HG02970 (cell line): ENCODE measurements around the gene CDKAL1.
A peak's percentile ranks its signal among the peaks of the same experiment; 100 is the strongest.

ENCODE experiments used
- ATAC-seq: cut with Tn5 transposase; IDR thresholded peaks from one replicate; pipeline ENCODE4 v1.9.1; 2021; ENCODE audit warnings: mild to moderate bottlenecking, moderate library complexity, moderate number of reproducible peaks; ENCODE audit not compliant: unreplicated experiment, low FRiP score

The CDKAL1 gene

DNA sequence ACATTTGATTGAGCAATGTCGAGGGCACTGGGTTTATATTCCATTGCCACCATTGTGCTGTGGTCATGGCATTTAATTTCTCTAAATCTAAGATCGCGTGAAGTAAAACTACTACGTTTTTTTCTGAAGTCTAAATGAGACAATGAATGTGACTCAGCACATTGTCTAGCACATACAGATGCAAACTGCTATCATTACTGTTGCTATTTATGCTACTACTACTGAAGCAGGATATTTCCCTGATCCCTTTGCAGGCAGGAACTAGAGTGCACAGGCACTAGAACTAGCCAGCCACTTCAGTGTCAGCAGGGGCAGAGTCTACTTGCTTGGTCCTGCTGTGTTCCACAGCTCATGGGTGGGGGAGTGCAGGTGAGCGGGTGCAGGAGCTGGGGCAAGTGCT lies 449.7 kb downstream of the CDKAL1 start:
- no peak for ATAC-seq

DNA sequence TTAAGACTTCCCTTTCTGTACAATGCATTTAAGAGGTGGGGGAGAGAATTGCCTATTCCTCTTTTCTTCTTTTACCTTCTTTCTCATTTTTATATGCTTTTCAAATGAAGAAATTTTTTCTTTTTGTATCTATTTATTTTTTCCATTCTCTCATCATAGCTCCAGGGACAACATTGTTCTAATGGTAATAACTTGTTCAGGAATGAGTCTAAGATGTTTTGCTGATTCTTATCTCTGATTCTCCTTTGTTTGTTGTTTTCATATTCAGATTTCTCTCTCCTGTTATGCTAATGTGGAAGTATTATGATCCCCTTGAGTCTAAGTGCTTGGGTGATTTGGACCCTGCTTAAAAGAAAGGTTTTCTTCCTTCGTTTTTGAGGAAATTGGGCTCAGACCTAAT lies 451.6 kb downstream of the CDKAL1 start:
- no peak for ATAC-seq

DNA sequence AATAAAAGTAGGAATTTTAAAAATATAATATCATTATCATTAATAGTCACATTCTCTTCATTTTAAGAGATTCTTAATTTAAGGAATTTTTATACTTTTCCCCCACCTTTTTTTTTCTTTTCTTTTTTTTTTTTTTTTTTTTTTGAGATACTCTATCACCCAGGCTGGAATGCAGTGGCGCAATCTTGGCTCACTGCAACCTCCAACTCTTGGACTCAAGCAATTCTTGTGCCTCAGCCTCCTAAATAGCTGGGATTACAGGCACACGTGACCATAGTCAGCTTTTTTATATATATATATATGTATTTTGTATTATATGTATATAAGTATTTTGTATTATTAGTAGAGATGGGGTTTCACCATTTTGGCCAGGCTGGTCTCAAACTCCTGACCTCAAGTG lies 457.7 kb downstream of the CDKAL1 start:
- ATAC-seq = no peak

DNA sequence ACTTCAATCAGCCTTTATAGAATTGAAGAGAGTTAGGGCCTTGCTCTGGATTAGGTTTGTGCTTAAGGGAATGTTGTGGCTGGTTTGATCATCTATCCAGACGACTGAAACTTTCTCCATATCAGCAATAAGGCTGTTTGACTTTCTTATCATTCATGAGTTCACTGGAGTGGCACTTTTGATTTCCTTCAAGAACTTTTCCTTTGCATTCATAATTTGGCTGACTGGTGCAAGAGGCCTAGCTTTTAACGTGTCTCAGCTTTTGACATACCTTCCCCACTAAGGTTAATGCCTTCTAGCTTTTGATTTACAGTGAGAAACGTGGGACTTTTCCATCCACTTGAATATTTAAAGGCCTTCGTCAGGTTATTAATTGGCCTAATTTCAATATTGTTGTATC lies 461.8 kb downstream of the CDKAL1 start:
- no peak for ATAC-seq

DNA sequence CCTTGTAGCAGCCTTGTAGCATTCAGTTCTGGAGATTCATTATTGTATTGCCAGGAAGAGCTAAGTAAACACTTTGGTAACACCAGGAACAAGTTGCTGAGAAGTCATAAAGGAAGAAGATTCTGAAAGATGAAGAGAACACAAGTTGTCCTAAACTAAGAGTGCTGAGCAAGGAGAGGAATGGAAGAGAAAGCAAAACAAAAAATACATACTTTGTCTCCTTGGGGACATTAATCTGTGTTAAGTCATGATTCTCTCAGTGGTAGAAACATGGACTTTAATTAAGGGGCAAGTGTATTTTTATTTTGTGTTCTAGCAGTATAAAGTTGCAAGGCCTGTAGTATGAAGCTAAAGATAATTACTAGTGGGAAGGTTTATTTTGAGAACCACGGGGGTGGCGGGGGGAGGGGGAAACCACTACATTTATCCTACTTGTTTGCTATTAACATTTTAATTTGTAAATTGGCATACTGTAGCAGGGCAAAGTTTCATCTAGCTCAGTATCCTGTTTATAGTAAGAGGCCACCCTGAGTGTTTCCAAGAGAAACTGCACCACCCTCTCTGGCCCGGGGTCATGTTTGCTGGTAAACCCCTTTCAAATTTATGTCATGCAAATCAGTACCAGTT lies 463.0 kb downstream of the CDKAL1 start:
- ATAC-seq = no peak

DNA sequence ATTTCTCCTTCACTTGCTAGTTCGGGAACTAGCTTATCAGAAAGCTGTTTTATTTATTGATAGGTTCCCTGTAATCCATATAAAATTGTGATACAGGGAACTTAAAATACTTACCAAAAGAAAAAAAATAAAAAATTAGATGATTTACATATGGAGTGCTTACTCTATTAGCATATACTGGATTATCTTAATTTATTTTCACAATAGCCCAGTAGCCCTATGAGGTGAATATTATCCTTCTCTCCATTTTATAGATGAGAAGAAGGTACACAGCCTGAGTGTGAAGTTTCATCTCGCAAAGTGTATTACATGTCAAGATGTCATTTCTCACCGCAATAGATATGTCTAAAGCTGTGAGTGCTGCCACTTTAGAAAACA lies 463.5 kb downstream of the CDKAL1 start:
- no peak for ATAC-seq

DNA sequence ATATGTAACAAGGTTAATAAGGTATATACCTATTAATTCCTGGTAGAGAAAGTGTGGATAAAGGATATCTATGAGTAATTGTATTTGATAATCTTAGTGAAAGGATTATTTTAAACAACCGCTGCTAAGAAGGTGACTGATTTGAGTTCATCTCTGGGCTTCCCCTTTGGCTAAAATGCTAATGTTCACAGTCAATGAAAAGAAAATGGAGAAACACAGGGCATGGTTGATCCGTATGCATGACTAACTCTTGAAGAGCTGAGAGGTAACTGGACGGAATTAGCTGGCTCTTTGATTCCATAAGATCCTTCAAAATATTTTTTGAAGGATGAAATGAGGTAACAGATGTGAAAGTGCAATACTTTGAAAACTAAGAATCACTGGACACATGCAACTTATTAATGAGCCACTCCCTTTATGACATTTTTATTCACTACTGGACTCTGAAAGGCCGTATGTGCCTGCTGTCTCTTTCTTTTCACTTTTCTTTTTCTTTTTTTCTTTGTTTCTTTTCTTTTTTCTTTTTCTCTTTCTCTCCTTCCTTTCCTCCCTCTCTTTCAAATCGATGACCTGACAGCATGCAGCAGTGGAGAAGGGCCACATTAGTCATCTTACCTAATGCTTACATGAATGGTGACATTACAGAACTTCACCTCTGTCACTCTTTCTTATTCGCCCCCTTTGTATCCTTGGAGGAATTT lies 464.6 kb downstream of the CDKAL1 start:
- ATAC-seq = no peak

DNA sequence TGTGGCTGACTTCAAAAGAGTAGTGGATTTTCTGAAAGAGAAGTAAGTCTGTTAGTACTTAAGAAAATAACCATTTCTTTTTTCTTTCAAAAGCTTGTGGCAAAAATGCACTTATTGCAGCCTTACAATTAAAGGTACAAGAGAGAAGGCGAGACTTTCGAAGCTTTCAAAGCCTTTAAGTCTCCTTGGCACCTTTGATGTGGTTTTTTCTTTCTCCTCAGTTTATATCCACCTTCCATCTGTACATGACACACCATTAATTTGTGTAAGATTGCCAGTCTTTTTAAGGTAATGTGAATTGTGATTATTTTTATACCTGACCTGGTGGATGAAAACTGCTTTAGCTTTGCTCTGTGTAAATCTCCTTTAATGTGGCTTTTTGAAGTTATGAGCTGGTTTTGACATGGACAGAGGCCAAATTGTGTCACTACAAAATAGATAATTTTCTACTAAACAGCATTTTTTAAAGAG lies 466.1 kb downstream of the CDKAL1 start:
- ATAC-seq = no peak

DNA sequence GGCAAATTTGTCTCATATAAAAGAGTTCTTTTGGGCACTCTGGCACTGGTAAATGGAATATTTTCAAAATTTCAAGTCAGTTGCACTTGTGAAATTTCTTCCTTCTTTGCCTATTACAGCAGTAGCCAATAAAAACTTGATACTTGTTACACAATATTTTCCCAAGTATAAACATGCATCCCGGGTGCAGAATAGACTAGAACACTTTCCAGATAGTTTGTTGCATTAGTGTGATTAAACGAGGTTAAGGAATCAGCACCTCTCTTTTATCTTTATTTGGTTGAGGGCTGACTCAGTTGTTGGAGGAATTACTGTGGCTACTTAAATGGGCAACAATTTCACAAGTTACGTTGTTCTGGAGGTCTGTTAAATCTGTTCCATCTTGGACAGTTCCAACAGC lies 467.5 kb downstream of the CDKAL1 start:
- no peak for ATAC-seq

DNA sequence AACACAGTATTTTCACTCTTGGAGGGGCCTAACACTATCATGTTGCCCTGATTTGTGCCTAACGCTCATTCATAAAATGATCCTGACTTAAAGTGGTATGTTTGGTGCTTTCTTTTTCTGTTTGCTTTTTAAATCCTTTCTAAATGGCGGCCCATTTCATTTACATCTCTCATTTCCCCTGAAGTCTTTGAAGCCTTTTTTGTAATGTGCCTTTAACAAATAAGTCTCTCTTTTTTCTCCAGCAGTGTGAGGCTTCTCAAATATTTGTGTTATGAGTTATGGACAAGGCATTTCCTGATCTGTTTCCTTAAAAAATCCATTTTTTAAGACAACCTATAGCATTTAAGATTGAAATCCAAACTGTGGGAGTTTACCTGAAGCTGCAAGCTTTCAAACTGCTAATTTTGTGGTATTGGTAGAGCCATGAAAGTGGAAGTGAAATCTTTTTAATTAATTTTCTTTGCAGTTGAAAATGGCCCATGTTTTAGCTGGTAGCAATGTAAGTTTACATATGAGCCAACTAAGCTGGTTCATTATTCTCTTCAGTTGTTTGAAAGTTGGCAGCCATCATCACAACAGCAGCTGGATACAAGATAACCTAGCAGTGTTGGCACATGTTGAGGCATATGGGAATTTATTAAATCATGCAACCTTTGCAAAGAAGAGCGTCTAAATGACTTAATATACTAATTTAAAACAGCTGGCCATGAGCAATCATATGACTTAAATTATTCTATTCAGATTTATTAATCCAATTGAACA lies 469.7 kb downstream of the CDKAL1 start:
- ATAC-seq = peak; percentile 74

DNA sequence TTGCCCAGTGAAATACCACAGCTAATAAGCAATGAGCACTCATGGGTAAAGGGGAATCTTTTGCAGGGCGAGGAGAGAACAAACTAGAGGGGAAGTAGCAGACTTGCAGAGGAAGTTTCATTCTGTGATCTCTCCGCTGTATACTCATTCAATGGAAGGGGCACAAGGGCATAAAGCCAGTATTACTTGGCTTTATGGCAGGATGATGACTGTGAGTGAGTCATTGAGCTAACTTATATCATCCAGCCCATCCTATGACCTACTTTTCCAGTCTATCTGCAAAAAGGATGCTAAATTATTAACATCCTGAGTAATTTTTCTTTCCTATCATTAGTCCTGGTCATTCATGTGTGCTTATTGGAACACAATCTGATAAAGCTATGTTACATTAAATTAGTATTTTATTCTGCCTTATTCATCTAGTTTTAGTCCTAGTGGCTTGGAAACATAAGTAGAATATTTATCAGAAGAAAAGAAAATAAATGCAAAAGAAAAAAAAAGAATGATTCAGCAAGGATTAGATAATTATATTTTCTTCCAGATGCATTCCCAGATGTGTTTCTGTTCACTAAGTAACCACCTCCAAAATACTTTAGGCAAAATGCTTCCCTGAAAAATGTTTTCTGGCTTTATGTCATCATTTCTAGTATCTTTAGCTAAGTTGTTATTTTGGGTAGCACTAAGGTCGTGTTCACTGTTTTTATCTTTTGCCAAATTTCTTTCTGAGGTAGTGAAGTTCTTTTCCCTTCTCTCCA lies 471.7 kb downstream of the CDKAL1 start:
- ATAC-seq = no peak

DNA sequence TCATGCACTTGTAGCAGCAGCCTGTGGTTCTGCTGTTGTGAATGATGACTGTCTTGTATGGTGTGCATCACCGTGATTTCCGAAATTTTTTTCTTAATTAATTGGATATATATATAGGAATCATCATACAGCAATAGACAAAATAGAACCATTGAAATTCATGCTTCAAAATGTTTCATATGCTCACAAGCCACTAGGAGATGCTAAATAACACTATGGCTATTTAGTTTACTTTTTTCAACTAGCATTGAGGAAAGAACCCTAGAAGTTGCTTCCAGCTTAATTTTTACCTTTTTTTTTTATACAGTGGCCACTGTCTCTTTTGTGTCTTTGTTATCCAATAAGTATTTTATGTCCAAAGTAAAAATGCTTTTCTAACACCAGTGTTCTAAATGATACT lies 485.4 kb downstream of the CDKAL1 start:
- ATAC-seq = no peak

DNA sequence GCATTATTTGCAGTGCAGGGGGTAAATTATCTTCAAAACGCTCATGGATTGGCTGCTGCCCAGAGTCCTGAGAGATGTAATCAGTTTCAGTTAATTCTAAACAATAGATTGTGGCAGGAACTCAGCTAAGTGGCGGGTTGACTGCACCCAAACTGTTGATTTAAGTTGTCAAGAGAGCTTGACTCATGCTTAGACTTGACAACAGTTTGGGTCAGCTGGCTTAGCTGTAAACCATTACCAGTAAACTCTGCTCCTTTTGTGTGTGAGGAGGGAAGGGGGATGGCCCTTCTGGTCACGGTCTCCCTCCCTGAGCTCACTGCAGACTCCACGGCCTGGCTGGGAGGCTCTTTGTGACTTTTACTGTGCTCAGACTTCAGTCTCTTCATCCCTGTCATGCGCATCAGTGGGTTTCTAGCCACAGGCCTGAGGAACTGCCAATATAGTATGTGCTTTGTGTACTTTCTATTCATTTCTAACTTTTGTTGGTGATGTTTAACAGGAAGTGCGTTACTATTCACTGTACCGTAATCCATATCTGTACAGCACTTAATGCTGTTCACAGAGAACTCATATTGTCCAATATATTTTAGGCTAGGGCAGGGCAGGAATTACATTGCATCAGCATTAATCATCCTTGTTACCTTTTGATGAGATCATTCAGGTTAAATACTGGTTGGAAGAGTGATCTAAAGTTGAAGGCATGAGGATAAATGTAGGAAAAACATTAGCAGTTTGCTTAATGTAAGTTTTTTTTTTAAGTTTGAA lies 488.3 kb downstream of the CDKAL1 start:
- ATAC-seq = peak; percentile 91

DNA sequence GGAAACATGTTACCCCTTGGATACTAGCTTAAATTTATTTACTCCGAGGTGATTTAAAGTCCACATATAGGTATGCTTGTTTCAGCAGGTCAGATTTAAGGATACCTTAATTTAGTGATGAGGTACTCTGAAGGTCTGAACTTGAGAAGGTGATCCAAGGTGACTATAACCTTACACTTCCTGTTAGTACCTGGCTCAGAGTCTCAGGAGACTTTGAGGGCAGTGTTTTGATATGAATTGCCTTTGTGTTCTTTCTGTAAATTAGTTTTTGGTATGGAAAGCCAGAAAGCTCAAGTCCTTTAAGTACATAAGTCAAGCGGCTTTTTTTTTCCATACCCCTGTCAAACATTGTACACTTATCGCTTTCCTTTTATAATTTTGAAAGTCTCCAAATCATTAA lies 489.0 kb downstream of the CDKAL1 start:
- ATAC-seq = no peak

DNA sequence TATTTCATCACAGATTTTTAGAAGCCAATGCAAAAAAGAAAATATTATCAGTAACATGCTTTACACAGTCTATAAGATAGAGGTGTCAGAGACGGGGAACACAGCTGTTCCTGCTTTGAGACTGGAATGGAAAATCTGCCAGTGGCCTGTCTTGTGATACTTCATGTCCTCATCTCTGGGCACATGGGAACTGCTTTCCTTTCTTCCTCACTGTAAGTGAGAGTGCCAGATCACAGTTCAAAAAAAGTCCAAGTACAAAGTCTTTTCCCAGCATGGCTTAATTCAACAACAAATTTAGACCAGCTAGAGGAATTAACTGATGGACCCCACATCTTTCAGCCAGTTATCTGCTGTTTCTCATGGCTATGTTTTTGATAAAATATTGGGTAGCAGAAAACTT lies 490.4 kb downstream of the CDKAL1 start:
- ATAC-seq = no peak

DNA sequence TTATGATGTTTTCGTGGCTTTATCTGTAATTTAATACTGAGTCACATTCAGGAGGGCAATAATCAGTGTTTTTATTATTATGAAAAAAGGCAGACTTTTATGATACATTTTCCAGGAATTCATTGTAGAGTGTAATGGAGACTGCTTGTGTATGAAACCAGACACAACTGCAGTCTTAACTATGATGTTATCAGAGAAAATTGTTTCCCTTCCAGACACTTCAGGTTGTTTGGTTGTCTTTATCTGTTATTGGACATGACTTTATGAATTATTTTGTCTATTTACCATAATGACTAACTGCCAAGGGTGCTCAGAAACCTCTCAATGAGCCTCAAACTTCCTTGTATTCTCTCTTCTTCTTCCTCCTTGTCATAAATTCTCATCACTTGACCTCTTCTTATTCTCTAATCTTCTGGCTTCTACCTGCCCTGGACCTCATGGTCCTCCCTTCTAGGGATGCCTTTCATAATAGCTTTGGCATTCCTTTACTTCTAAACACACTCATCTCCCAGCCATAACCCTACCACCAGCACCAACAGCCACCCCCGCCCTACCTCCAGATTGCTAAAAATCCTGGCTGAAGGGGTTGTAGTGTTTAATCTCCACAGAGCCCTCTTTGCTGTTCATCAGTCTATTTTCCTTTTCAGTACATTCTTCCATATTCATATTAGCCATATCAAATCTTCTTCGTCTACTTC lies 492.5 kb downstream of the CDKAL1 start:
- ATAC-seq = no peak

DNA sequence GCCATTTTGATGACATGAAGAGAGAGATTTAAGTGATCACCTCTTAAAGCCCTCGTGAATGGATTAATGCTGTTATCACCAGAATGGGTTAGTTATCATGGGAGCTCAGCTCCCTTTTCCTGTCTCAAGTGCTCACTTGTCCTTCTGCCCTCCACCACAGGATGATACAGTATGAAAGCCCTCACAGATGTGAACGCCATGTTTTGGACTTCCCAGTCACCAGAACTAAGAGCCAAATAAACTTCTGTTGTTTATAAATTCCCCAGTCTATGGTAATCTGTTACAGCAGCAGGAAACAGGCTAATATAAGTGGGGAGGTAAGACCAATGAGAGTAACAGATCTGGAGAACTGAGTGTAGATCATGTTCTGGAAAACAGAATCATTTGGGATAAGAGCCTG lies 493.2 kb downstream of the CDKAL1 start:
- ATAC-seq = no peak

DNA sequence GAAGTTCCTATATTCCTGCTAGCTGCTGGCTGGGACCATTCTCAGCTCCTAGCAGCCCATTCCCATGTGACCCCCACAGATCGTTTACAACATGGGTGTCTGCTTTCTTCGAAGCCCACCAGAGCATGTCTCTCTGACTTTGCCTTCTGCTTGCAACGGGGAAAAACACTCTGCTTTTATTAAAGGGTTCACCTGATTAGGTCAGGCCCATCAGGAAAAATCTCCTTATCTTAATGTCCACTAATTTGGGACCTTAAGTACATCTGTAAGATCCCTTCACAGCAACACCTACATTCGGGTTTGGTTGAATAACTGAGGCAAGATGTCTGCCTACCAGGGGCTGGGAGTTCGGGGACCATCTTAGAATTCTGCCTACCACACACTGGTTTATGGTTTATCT lies 496.9 kb downstream of the CDKAL1 start:
- ATAC-seq = no peak

DNA sequence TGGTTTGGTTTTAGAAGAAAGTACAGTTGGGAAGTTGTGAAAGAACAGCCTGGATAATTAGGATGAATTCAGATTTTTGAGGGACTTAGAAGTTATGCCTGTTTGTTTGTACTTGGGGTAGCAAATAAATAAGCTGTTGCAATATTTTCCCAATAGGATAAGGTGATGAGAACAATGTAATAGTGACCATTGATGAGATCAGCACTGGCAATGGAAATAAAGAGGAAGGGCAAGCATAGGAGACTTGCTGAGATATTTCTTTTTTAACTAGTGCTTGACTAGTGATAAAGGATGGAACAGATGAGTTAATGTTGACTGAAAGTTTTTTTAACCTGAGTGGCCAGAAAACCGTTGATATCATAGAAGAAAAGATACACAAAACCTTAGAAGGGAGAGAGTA lies 498.8 kb downstream of the CDKAL1 start:
- ATAC-seq = no peak

DNA sequence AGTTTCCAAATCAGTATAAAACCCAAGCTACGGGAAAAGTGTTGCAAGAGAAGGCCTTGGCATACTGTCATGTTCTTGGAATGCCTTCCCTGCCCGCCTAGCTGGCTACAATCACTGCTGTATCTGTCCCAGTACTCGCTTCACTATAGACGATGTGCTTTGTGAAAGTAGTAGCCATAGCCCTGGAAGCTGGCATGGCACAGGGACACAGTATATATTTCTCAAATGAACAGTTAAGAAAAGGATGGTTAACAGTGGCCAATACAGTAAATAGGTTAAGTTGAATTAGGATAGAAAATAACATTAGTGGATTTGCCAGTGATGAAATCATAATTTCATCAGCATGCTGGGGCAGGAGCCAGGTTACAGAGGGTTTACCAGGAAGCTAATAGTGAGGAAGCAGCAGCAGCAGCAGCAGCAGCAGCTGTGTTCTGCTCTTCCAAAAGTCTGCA lies 499.3 kb downstream of the CDKAL1 start:
- ATAC-seq = no peak
